NB4 (cell line): ENCODE data around the gene DUSP10.

Experiments used
- MYC ChIP-seq: IDR thresholded peaks from 2 replicates; pipeline ENCODE4 v1.6.1; 2011; ENCODE audit warnings: low read depth, low read length
- POLR2A ChIP-seq: IDR thresholded peaks from 2 replicates; pipeline ENCODE4 v1.6.1; 2011; ENCODE audit warnings: mild to moderate bottlenecking; ENCODE audit not compliant: insufficient read length; ENCODE audit errors: extremely low read depth
- TF ChIP-seq, protein P1 (sequence below): IDR thresholded peaks from one replicate; pipeline ENCODE4 v1.5.1; 2012; ENCODE audit warnings: low read depth, low read length
- TF ChIP-seq, protein P2 (sequence below): IDR thresholded peaks from 2 replicates; pipeline ENCODE4 v1.6.1; 2011; ENCODE audit warnings: low read depth, low read length

DNA sequence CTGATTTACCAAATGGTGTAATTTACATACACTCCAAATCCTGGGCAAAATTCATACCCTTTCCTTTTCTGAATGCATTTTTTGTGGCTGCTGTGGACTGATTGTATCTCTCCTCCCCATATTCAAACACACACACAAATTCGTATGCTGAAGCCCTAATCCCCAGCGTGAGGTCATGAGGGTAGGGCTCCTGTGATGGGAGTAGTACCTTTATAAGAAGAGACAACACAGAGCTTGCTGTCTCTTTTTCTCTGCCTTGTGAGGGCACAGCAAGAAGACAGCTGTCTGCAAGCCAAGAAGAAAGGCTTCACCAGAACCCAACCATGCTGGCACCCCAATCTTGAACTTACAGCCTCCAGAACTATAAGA lies 24.4 kb downstream of the DUSP10 start:
- TF ChIP-seq, protein P1, sequence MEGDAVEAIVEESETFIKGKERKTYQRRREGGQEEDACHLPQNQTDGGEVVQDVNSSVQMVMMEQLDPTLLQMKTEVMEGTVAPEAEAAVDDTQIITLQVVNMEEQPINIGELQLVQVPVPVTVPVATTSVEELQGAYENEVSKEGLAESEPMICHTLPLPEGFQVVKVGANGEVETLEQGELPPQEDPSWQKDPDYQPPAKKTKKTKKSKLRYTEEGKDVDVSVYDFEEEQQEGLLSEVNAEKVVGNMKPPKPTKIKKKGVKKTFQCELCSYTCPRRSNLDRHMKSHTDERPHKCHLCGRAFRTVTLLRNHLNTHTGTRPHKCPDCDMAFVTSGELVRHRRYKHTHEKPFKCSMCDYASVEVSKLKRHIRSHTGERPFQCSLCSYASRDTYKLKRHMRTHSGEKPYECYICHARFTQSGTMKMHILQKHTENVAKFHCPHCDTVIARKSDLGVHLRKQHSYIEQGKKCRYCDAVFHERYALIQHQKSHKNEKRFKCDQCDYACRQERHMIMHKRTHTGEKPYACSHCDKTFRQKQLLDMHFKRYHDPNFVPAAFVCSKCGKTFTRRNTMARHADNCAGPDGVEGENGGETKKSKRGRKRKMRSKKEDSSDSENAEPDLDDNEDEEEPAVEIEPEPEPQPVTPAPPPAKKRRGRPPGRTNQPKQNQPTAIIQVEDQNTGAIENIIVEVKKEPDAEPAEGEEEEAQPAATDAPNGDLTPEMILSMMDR, result no peak
- TF ChIP-seq POLR2A, result no peak
- TF ChIP-seq, protein P2, sequence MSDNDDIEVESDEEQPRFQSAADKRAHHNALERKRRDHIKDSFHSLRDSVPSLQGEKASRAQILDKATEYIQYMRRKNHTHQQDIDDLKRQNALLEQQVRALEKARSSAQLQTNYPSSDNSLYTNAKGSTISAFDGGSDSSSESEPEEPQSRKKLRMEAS, result no peak
- no peak for TF ChIP-seq MYC
